Epithelial cell of proximal tubule (primary cell): ENCODE results near the gene TMCO4. TPM values are rescaled to one million over a fixed set of nuclear protein-coding genes. Genes with fewer than 3 reads are reported as not detected.

Source experiments
- DNase-seq: peaks from one replicate; pipeline ENCODE4 v3.0.0-alpha.2; 2011; ENCODE audit warnings: low read depth
- H3K4me3 ChIP-seq: 2 replicates; pipeline ENCODE4 v1.5.1; 2011; ENCODE audit warnings: low read depth, mild to moderate bottlenecking, low read length
- CTCF ChIP-seq: conservative IDR thresholded peaks from 2 replicates; pipeline ENCODE4 v1.5.1; 2012; ENCODE audit warnings: low read depth, mild to moderate bottlenecking, low read length
- total RNA-seq: library from RNA; depleted of rRNA; stranded (reverse); fragments of >200 nt; gene quantifications from 2 replicates; pipeline ENCODE4 v1.2.3, GENCODE V29; 2015

The TMCO4 gene
- total RNA-seq, 1 donor from 2014 or later, result 9.8 TPM

GRCh38 chr1:19775831-19776230 is 23.9 kb downstream of the TMCO4 start:
- no peak overlapping the region for H3K4me3 ChIP-seq
- no peak for TF ChIP-seq CTCF
- DNase-seq, result no peak

- TF ChIP-seq CTCF, result no peak
- DNase-seq, result no peak
Measured at GRCh38 chr1:19775317-19775716, 24.4 kb downstream of the TMCO4 start.

GRCh38 chr1:19774180-19774785 is 25.4 kb downstream of the TMCO4 start:
- DNase-seq, result no peak
- no peak for TF ChIP-seq CTCF
- no peak overlapping the region for H3K4me3 ChIP-seq

More at GRCh38 chr1:19775317-19775716, 24.4 kb downstream of the TMCO4 start:
- H3K4me3 ChIP-seq, result no peak overlapping the region

- no peak for TF ChIP-seq CTCF
- H3K4me3 ChIP-seq, result no peak overlapping the region
Measured at GRCh38 chr1:19773485-19773884, 26.2 kb downstream of the TMCO4 start.

GRCh38 chr1:19772053-19772452 is 27.7 kb downstream of the TMCO4 start:
- no peak overlapping the region for H3K4me3 ChIP-seq
- no peak for TF ChIP-seq CTCF
- DNase-seq, result no peak

More at GRCh38 chr1:19773485-19773884, 26.2 kb downstream of the TMCO4 start:
- DNase-seq, result no peak

- no peak for TF ChIP-seq CTCF
- no peak overlapping the region for H3K4me3 ChIP-seq
Measured at GRCh38 chr1:19771350-19771749, 28.4 kb downstream of the TMCO4 start.

More at GRCh38 chr1:19771350-19771749, 28.4 kb downstream of the TMCO4 start:
- no peak for DNase-seq
